ENCODE measurements around the gene BST1. TPM values are rescaled to one million over a fixed set of nuclear protein-coding genes. Genes with fewer than 3 reads are reported as not detected.

BST1 gene
- total RNA-seq, 3 donors from 2014 or later (not counting 1 experiment from before 2014, with no cell fraction given), result 1.8 to 6.4 (median 2.2) TPM

GRCh38 chr4:15751153-15751552 is 48.3 kb downstream of the BST1 start:
- ATAC-seq (no peak), DNase-seq (no peak)
- intact Hi-C loops (cut with micrococcal nuclease), result loop anchor here (10.0 kb wide), 1 partner anchor 746 kb away; the partner anchor contains the start of gene CPEB2
- Histone ChIP-seq H3K4me1 (ENCODE audit: control insufficient read depth, insufficient read depth, low read length) (peaks cover 22% of the 10 kb centered on the region), H3K9me3 (ENCODE audit: control insufficient read depth, insufficient read depth, low read length) (no peaks in the 10 kb centered on the region), H3K27me3 (ENCODE audit: control insufficient read depth, insufficient read depth, low read length) (no peaks in the 10 kb centered on the region), H3K36me3 (ENCODE audit: control insufficient read depth, insufficient read depth, low read length) (no peaks in the 10 kb centered on the region), H3K4me3 (ENCODE audit: low read length) (no peak overlapping the region), H3K27ac (ENCODE audit: low read length) (no peak overlapping the region)
- no peak for TF ChIP-seq CTCF (IDR thresholded peaks at IDR 0.05)
- Mint-ChIP-seq H3K36me3 (no peaks in the 10 kb centered on the region), H3K4me3 (no peak overlapping the region), H3K27me3 (ENCODE audit: low read depth in 2 of 2) (peaks cover 0 to 4% of the 10 kb centered on the region in 2 donors), H3K4me1 (peaks cover 35% of the 10 kb centered on the region in 2 donors), H3K27ac (no peak overlapping the region), H3K9me3 (peaks cover 0 to 4% of the 10 kb centered on the region in 2 donors)
- WGBS (ENCODE audit: insufficient coverage), result 100% methylated on average over 1 of the region's 2 CpGs

- H3K9me3 Mint-ChIP-seq, result peaks cover 0 to 2% of the 10 kb centered on the region in 2 donors
- WGBS (ENCODE audit: insufficient coverage), result 98% methylated on average over 6 of the region's 6 CpGs
- no peaks in the 10 kb centered on the region for H3K27me3 ChIP-seq (ENCODE audit: control insufficient read depth, insufficient read depth, low read length)
- H3K27ac Mint-ChIP-seq, result peak overlapping the region; percentile 79 to 88
- no peaks in the 10 kb centered on the region for H3K36me3 ChIP-seq (ENCODE audit: control insufficient read depth, insufficient read depth, low read length)
- intact Hi-C loops (cut with micrococcal nuclease), result loop anchor here (10.0 kb wide), 1 partner anchor 748 kb away; the partner anchor contains the start of gene CPEB2
- H3K4me1 Mint-ChIP-seq, result peaks cover 44% of the 10 kb centered on the region in 2 donors
- no peak overlapping the region for H3K27ac ChIP-seq (ENCODE audit: low read length)
- no peaks in the 10 kb centered on the region for H3K36me3 Mint-ChIP-seq
- peak overlapping the region; percentile 90 for H3K4me3 Mint-ChIP-seq
- no peak overlapping the region for H3K4me3 ChIP-seq (ENCODE audit: low read length)
- H3K27me3 Mint-ChIP-seq (ENCODE audit: low read depth in 2 of 2), result peaks cover 0 to 4% of the 10 kb centered on the region in 2 donors
- no peak for ATAC-seq
- no peaks in the 10 kb centered on the region for H3K9me3 ChIP-seq (ENCODE audit: control insufficient read depth, insufficient read depth, low read length)
- peaks cover 36% of the 10 kb centered on the region for H3K4me1 ChIP-seq (ENCODE audit: control insufficient read depth, insufficient read depth, low read length)
- DNase-seq, result no peak
- TF ChIP-seq CTCF (IDR thresholded peaks at IDR 0.05), result no peak
These were observed 50.2 kb downstream of the BST1 start for GRCh38 chr4:15753081-15753480.

- H3K27me3 ChIP-seq (ENCODE audit: control insufficient read depth, insufficient read depth, low read length), result no peaks in the 10 kb centered on the region
- no peak overlapping the region for H3K27ac ChIP-seq (ENCODE audit: low read length)
- no peaks in the 10 kb centered on the region for H3K36me3 Mint-ChIP-seq
- H3K4me3 Mint-ChIP-seq, result peak overlapping the region; percentile 90
- H3K4me1 ChIP-seq (ENCODE audit: control insufficient read depth, insufficient read depth, low read length), result peaks cover 36% of the 10 kb centered on the region
- no peaks in the 10 kb centered on the region for H3K36me3 ChIP-seq (ENCODE audit: control insufficient read depth, insufficient read depth, low read length)
- H3K9me3 Mint-ChIP-seq, result peaks cover 0 to 2% of the 10 kb centered on the region in 2 donors
- H3K4me1 Mint-ChIP-seq, result peaks cover 44% of the 10 kb centered on the region in 2 donors
- peaks cover 0 to 4% of the 10 kb centered on the region in 2 donors for H3K27me3 Mint-ChIP-seq (ENCODE audit: low read depth in 2 of 2)
- intact Hi-C loops (cut with micrococcal nuclease), result loop anchor here (10.0 kb wide), 1 partner anchor 749 kb away; the partner anchor contains the start of gene CPEB2
- WGBS (ENCODE audit: insufficient coverage), result 37% methylated on average over 4 of the region's 4 CpGs
- no peaks in the 10 kb centered on the region for H3K9me3 ChIP-seq (ENCODE audit: control insufficient read depth, insufficient read depth, low read length)
- DNase-seq (no peak), ATAC-seq (no peak)
- H3K27ac Mint-ChIP-seq, result peak overlapping the region; percentile 79 to 88
- H3K4me3 ChIP-seq (ENCODE audit: low read length), result no peak overlapping the region
- no peak for TF ChIP-seq CTCF (IDR thresholded peaks at IDR 0.05)
These were observed 50.9 kb downstream of the BST1 start for GRCh38 chr4:15753786-15754185.

GRCh38 chr4:15754323-15754722 is 51.5 kb downstream of the BST1 start:
- H3K9me3 Mint-ChIP-seq, result peaks cover 0 to 2% of the 10 kb centered on the region in 2 donors
- H3K4me3 ChIP-seq (ENCODE audit: low read length), result no peak overlapping the region
- no peak for TF ChIP-seq CTCF (IDR thresholded peaks at IDR 0.05)
- ATAC-seq (peak; percentile 20 to 47 (median 32)), DNase-seq (peak in 1 of 2 donors; percentile 75)
- peak overlapping the region; percentile 90 for H3K4me3 Mint-ChIP-seq
- H3K27me3 Mint-ChIP-seq (ENCODE audit: low read depth in 2 of 2), result peaks cover 0 to 4% of the 10 kb centered on the region in 2 donors
- peaks cover 44 to 45% of the 10 kb centered on the region in 2 donors for H3K4me1 Mint-ChIP-seq
- peak overlapping the region; percentile 79 to 88 for H3K27ac Mint-ChIP-seq
- H3K27ac ChIP-seq (ENCODE audit: low read length), result no peak overlapping the region
- H3K9me3 ChIP-seq (ENCODE audit: control insufficient read depth, insufficient read depth, low read length), result no peaks in the 10 kb centered on the region
- 7% methylated on average over 4 of the region's 4 CpGs for WGBS (ENCODE audit: insufficient coverage)
- H3K36me3 Mint-ChIP-seq, result no peaks in the 10 kb centered on the region
- H3K36me3 ChIP-seq (ENCODE audit: control insufficient read depth, insufficient read depth, low read length), result no peaks in the 10 kb centered on the region
- peaks cover 36% of the 10 kb centered on the region for H3K4me1 ChIP-seq (ENCODE audit: control insufficient read depth, insufficient read depth, low read length)
- intact Hi-C loops (cut with micrococcal nuclease), result loop anchor here (10.0 kb wide), 1 partner anchor 750 kb away; the partner anchor contains the start of gene CPEB2
- H3K27me3 ChIP-seq (ENCODE audit: control insufficient read depth, insufficient read depth, low read length), result no peaks in the 10 kb centered on the region
